GM12865 (cell line): Measurements from ENCODE around the gene RAD9B.

Source experiments
- DNase-seq: peaks from one replicate; pipeline ENCODE4 v3.0.0; 2010; ENCODE audit warnings: low read depth
- H3K4me3 ChIP-seq: 2 replicates; pipeline ENCODE4 v1.5.1; 2011; ENCODE audit warnings: mild to moderate bottlenecking, low read depth, low read length, control low read depth
- CTCF ChIP-seq: IDR thresholded peaks from 2 replicates; pipeline ENCODE4 v1.5.1; 2011; ENCODE audit warnings: low read length, control low read depth, low read depth, inconsistent platforms; ENCODE audit not compliant: insufficient read depth; ENCODE audit errors: missing control alignments

RAD9B gene

GRCh38 chr12:110467847-110468213 is 34.3 kb upstream of the RAD9B start:
- peak overlapping the region; percentile 99 for H3K4me3 ChIP-seq
- no peak for DNase-seq
- TF ChIP-seq CTCF: no peak

- H3K4me3 ChIP-seq: peak within 1 kb of the TSS; percentile 99
- no peak for TF ChIP-seq CTCF
- DNase-seq: peak; percentile 98
Observed at GRCh38 chr12:110468214-110469048, 33.7 kb upstream of the RAD9B start, which contains the start of the genes FAM216A and GPN3. Gene FAM216A, plus strand, starts transcription at chr12:110468845. Its CDS starts 31 bp downstream, at chr12:110468876. Gene GPN3, minus strand, starts transcription at chr12:110468257. Its CDS starts 54 bp downstream, at chr12:110468203.

GRCh38 chr12:110475426-110475825 is 26.7 kb upstream of the RAD9B start:
- no peak for TF ChIP-seq CTCF
- DNase-seq: no peak
- no peak overlapping the region for H3K4me3 ChIP-seq

- no peak for TF ChIP-seq CTCF
- no peak for DNase-seq
Observed at GRCh38 chr12:110498984-110499706, 3.0 kb upstream of the RAD9B start.

GRCh38 chr12:110501399-110501751 is 756 bp upstream of the RAD9B start:
- peak; percentile 49 for DNase-seq
- peak overlapping the region; percentile 67 for H3K4me3 ChIP-seq
- no peak for TF ChIP-seq CTCF

More at GRCh38 chr12:110498984-110499706, 3.0 kb upstream of the RAD9B start:
- H3K4me3 ChIP-seq: no peak overlapping the region

- no peak for TF ChIP-seq CTCF
- no peak for DNase-seq
- no peak overlapping the region for H3K4me3 ChIP-seq
Observed at GRCh38 chr12:110503432-110503831, 1.3 kb downstream of the RAD9B start.
